Lung (tissue), 12 donors: ENCODE results near the gene RNF144A. TPM values are rescaled to one million over a fixed set of nuclear protein-coding genes. Genes with fewer than 3 reads are reported as not detected.

Experiments used
- ATAC-seq: fragments of 200-7000 bp; cut with Tn5 transposase; one replicate; pipeline ENCODE4 v1.9.1; 2020; ENCODE audit warnings: moderate number of reproducible peaks; ENCODE audit not compliant: insufficient read depth, low FRiP score
- DNase-seq, 3 donors: peaks; one replicate each; pipeline ENCODE4 v3.0.0-alpha.2; 2013 to 2017
- H3K27ac ChIP-seq, 2 donors: one replicate each; pipeline ENCODE4 v1.5.1; 2013; ENCODE audit warnings: mild to moderate bottlenecking in 2 of 2, moderate library complexity in 2 of 2, control low read depth in 1 of 2, inconsistent platforms in 1 of 2, low read depth in 1 of 2, low read length in 1 of 2
- H3K27me3 ChIP-seq, 3 donors: one replicate each; pipeline ENCODE4 v1.5.1; 2013; ENCODE audit warnings: low read length in 2 of 3; ENCODE audit not compliant: control insufficient read depth in 3 of 3, insufficient read depth in 3 of 3
- H3K36me3 ChIP-seq, 4 donors: one replicate each; pipeline ENCODE4 v1.5.1; 2013; ENCODE audit warnings: low read length in 4 of 4, mild to moderate bottlenecking in 1 of 4, moderate library complexity in 1 of 4; ENCODE audit not compliant: control insufficient read depth in 4 of 4, insufficient read depth in 4 of 4
- H3K4me1 ChIP-seq, 5 donors: one replicate each; pipeline ENCODE4 v1.5.1; 2013; ENCODE audit warnings: low read length in 5 of 5, mild to moderate bottlenecking in 2 of 5, moderate library complexity in 1 of 5; ENCODE audit not compliant: control insufficient read depth in 5 of 5, insufficient read depth in 5 of 5
- H3K4me3 ChIP-seq: one replicate; pipeline ENCODE4 v1.5.1; 2013; ENCODE audit warnings: mild to moderate bottlenecking, control low read depth, moderate library complexity
- H3K9ac ChIP-seq, 2 donors: one replicate each; pipeline ENCODE4 v1.5.1; 2013; ENCODE audit warnings: low read length in 2 of 2, control low read depth in 1 of 2; ENCODE audit not compliant: insufficient read depth in 1 of 2
- H3K9me3 ChIP-seq, 4 donors: one replicate each; pipeline ENCODE4 v1.5.1; 2013; ENCODE audit warnings: low read length in 3 of 4, mild to moderate bottlenecking in 1 of 4, moderate library complexity in 1 of 4; ENCODE audit not compliant: control insufficient read depth in 4 of 4, insufficient read depth in 3 of 4
- CTCF ChIP-seq: IDR thresholded peaks from 2 replicates; pipeline ENCODE4 v1.5.1; 2012; ENCODE audit warnings: mild to moderate bottlenecking; ENCODE audit errors: control extremely low read depth, extremely low read depth
- WGBS, 2 donors: extraction: QIAGEN DNeasy Blood & Tissue Kit; methylation state at CpG; one replicate each; pipeline ENCODE4 v1.1.7; 2013; 5-methylcytosine and 5-hydroxymethylcytosine counted together
- polyA plus RNA-seq, 2 donors: library from polyadenylated mRNA; stranded (reverse); fragments of 200-250 nt; gene quantifications; one replicate each; pipeline ENCODE4 v1.2.1, GENCODE V29; 2013
- total RNA-seq, 2 donors: library from RNA; depleted of rRNA in 1 of 2; stranded (reverse); fragments of >200 nt in 1 of 2; gene quantifications; one replicate each; pipeline ENCODE4 v1.2.1, GENCODE V29; 2014 to 2021
- donor health status: control.
- donor health status: control.
- donor health status: Bipolar disorder and iron deficiency.
- donor health status: healthy.
- donor health status: DM: yes; HTN: yes; CAD: no.

RNF144A gene
- total and polyA plus RNA-seq, 4 donors, result 2.7 to 25.3 (median 5.8) TPM

DNA sequence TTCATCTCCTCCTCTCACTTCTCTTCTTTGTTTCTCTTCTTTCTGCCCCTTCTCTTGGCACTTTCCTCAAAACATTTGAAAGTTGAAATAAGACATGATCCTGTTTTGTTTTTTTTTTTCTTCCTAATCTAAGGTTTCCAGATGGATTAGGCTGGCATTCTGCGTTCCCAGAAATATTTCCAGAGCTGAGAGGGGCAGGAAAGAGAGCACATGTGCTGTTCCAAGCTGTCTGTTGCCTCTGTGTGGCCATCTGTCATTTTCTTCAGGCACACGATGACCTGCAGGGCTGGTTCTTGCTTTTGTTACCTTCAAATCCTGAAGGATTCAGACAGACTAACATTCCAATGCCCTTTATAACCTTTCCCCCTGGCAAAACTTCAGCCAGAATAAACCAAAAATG lies 142.9 kb downstream of the RNF144A start:
- Histone ChIP-seq H3K36me3 (peaks cover 0 to 1% (median 0%) of the 10 kb centered on the region in 4 donors), H3K4me1 (peaks cover 0 to 3% (median 0%) of the 10 kb centered on the region in 5 donors), H3K9ac (no peak overlapping the region), H3K27ac (no peak overlapping the region), H3K4me3 (no peak overlapping the region), H3K27me3 (no peaks in the 10 kb centered on the region), H3K9me3 (no peaks in the 10 kb centered on the region)
- ATAC-seq, result no peak
- DNase-seq, result no peak
- 32 to 59% methylated on average over 2 of the region's 2 CpGs for whole genome bisulfite sequencing, 2 donors
- no peak for TF ChIP-seq CTCF

GRCh38 chr2:7060631-7061449 lies 143.6 kb downstream of the RNF144A start:
- H3K36me3 ChIP-seq, result peaks cover 0 to 1% (median 0%) of the 10 kb centered on the region in 4 donors
- H3K4me3 ChIP-seq, result no peak overlapping the region
- H3K4me1 ChIP-seq, result peaks cover 0 to 3% (median 0%) of the 10 kb centered on the region in 5 donors
- H3K9me3 ChIP-seq, result no peaks in the 10 kb centered on the region
- H3K9ac ChIP-seq, result no peak overlapping the region
- ATAC-seq (no peak), DNase-seq (no peak)
- WGBS, 2 donors, result 82 to 84% methylated on average over 8 of the region's 8 CpGs
- no peak for TF ChIP-seq CTCF
- no peaks in the 10 kb centered on the region for H3K27me3 ChIP-seq
- no peak overlapping the region for H3K27ac ChIP-seq

DNA sequence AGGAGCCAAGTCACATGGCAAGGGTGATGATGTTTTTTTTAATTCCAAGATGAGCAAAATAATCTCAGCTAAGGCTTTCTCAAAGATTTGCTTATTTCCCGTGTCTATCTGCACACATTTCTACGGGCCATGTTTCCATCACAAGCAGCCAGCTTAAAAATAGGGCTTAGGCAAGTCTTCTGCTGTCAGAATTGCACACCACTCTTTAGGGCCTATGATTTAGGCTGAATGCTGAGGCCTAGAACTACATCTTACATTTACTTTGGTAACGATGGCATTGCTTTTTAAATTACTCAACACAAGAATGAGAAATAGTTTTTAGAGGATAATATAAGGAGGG lies 144.2 kb downstream of the RNF144A start:
- H3K4me1 ChIP-seq, result peaks cover 0 to 3% (median 0%) of the 10 kb centered on the region in 5 donors
- DNase-seq (no peak), ATAC-seq (no peak)
- no peak overlapping the region for H3K9ac ChIP-seq
- H3K36me3 ChIP-seq, result peaks cover 0 to under 1% (median 0%) of the 10 kb centered on the region in 4 donors
- no peak overlapping the region for H3K4me3 ChIP-seq
- WGBS, 2 donors, result 86 to 92% methylated on average over 3 of the region's 3 CpGs
- H3K27me3 ChIP-seq, result no peaks in the 10 kb centered on the region
- H3K27ac ChIP-seq, result no peak overlapping the region
- no peaks in the 10 kb centered on the region for H3K9me3 ChIP-seq
- TF ChIP-seq CTCF, result no peak
